ENCODE results near the gene DUSP7. TPM values are rescaled to one million over a fixed set of nuclear protein-coding genes. Genes with fewer than 3 reads are reported as not detected.

Gene DUSP7
- total RNA-seq, 1 experiment from 2014 or later: 13.1 TPM

GRCh38 chr3:52034651-52035050 lies 21.7 kb downstream of the DUSP7 start:
- Histone ChIP-seq H3K27ac (ENCODE audit: low read length) (no peak overlapping the region), H3K4me1 (ENCODE audit: control insufficient read depth, insufficient read depth, low read length) (no peaks in the 10 kb centered on the region)

DNA sequence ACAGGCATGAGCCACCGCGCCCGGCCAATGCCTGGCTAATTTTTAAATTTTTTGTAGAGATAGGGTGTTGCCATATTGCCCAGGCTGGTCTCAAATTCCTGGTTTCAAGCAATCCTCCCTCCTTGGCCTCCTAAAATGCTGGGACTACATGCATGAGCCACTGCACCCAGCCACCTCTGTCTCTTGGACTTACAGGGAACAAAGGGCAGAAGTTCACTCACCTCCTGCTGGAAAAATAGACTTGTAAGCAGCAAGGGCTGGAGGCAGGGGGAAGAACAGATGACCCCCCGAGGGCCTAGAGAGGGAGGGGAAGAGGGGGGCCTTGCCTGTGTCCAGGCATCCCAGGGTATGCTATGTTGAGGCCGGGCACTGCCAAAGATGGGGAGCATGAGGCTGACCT lies 22.2 kb downstream of the DUSP7 start:
- ATAC-seq: no peak
- in situ Hi-C loops (cut with HindIII; ENCODE audit: low pct_unique_long_range_greater_than_20kb, low sequenced_read_pairs): no loop called here
- no peaks in the 10 kb centered on the region for H3K4me1 ChIP-seq (ENCODE audit: control insufficient read depth, insufficient read depth, low read length)

More at GRCh38 chr3:52034651-52035050, 21.7 kb downstream of the DUSP7 start:
- no peaks in the 10 kb centered on the region for H3K36me3 ChIP-seq (ENCODE audit: control insufficient read depth, insufficient read depth, low read length)
- intact Hi-C loops (cut with micrococcal nuclease; ENCODE audit: unreplicated experiment) (no loop called here), in situ Hi-C loops (cut with HindIII; ENCODE audit: low pct_unique_long_range_greater_than_20kb, low sequenced_read_pairs) (no loop called here)
- H3K9me3 ChIP-seq (ENCODE audit: control insufficient read depth, insufficient read depth, low read depth, low read length): no peaks in the 10 kb centered on the region
- BruUV-seq (replicated peaks): no TSS peak
- POLR2A ChIA-PET: no interaction called here
- H3K4me3 ChIP-seq (ENCODE audit: low read depth in 2 of 2, low read length in 2 of 2): no peak overlapping the region
- no peaks in the 10 kb centered on the region for H3K27me3 ChIP-seq (ENCODE audit: control insufficient read depth, insufficient read depth, low read length)
- ATAC-seq (no peak), DNase-seq (ENCODE audit: low read depth, low spot score) (no peak)
- no peak for TF ChIP-seq TCF7L2 (IDR thresholded peaks at IDR 0.05; ENCODE audit: low read depth, low read length)
- TF ChIP-seq, protein P1, sequence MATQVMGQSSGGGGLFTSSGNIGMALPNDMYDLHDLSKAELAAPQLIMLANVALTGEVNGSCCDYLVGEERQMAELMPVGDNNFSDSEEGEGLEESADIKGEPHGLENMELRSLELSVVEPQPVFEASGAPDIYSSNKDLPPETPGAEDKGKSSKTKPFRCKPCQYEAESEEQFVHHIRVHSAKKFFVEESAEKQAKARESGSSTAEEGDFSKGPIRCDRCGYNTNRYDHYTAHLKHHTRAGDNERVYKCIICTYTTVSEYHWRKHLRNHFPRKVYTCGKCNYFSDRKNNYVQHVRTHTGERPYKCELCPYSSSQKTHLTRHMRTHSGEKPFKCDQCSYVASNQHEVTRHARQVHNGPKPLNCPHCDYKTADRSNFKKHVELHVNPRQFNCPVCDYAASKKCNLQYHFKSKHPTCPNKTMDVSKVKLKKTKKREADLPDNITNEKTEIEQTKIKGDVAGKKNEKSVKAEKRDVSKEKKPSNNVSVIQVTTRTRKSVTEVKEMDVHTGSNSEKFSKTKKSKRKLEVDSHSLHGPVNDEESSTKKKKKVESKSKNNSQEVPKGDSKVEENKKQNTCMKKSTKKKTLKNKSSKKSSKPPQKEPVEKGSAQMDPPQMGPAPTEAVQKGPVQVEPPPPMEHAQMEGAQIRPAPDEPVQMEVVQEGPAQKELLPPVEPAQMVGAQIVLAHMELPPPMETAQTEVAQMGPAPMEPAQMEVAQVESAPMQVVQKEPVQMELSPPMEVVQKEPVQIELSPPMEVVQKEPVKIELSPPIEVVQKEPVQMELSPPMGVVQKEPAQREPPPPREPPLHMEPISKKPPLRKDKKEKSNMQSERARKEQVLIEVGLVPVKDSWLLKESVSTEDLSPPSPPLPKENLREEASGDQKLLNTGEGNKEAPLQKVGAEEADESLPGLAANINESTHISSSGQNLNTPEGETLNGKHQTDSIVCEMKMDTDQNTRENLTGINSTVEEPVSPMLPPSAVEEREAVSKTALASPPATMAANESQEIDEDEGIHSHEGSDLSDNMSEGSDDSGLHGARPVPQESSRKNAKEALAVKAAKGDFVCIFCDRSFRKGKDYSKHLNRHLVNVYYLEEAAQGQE (IDR thresholded peaks at IDR 0.05; ENCODE audit: insufficient read depth in 1 of 2, low read depth in 2 of 2, low read length in 1 of 2): no peak
- TF ChIP-seq POLR2AphosphoS5 (IDR thresholded peaks at IDR 0.05; ENCODE audit: low read depth, low read length): no peak
- TF ChIP-seq SIN3A (IDR thresholded peaks at IDR 0.05; ENCODE audit: borderline replicate concordance, insufficient read depth, low read depth, low read length): no peak
- TF ChIP-seq CTCF (IDR thresholded peaks at IDR 0.05): no peak
- CTCF ChIA-PET: no interaction called here

More for the DNA sequence above, 22.2 kb downstream of the DUSP7 start:
- ChIA-PET CTCF (no interaction called here), POLR2A (no interaction called here)
- Histone ChIP-seq H3K36me3 (ENCODE audit: control insufficient read depth, insufficient read depth, low read length) (no peaks in the 10 kb centered on the region), H3K9me3 (ENCODE audit: control insufficient read depth, insufficient read depth, low read depth, low read length) (no peaks in the 10 kb centered on the region), H3K27me3 (ENCODE audit: control insufficient read depth, insufficient read depth, low read length) (no peaks in the 10 kb centered on the region), H3K27ac (ENCODE audit: low read length) (no peak overlapping the region), H3K4me3 (ENCODE audit: low read depth in 2 of 2, low read length in 2 of 2) (no peak overlapping the region)
- no peak for DNase-seq (ENCODE audit: low read depth, low spot score)
- intact Hi-C loops (cut with micrococcal nuclease; ENCODE audit: unreplicated experiment): no loop called here
- no TSS peak for BruUV-seq (replicated peaks)
- TF ChIP-seq SIN3A (IDR thresholded peaks at IDR 0.05; ENCODE audit: borderline replicate concordance, insufficient read depth, low read depth, low read length): no peak
- TF ChIP-seq CTCF (IDR thresholded peaks at IDR 0.05): no peak
- TF ChIP-seq, protein P1 (IDR thresholded peaks at IDR 0.05; ENCODE audit: insufficient read depth in 1 of 2, low read depth in 2 of 2, low read length in 1 of 2): no peak
- TF ChIP-seq TCF7L2 (IDR thresholded peaks at IDR 0.05; ENCODE audit: low read depth, low read length): no peak
- no peak for TF ChIP-seq POLR2AphosphoS5 (IDR thresholded peaks at IDR 0.05; ENCODE audit: low read depth, low read length)
